GM23338 (cell line): ENCODE results near the gene MEI1.
"Not testable (repeated sequence)": the region's sequence is repeated elsewhere in the genome, so short reads cannot be mapped to it uniquely, and the experiment has no call there.

Experiments
- CREB1 ChIP-seq: fragments of 250-450 bp; sonication (Bioruptor Pico); IDR thresholded peaks from 2 replicates; pipeline ENCODE4 v1.5.0; 2020; ENCODE audit warnings: low read depth, mild to moderate bottlenecking, moderate library complexity
- EZH2 ChIP-seq: fragments of 200-600 bp; sonication (generic); IDR thresholded peaks from one replicate; pipeline ENCODE4 v1.8.0; 2017; ENCODE audit warnings: antibody characterized with exemption, mild to moderate bottlenecking, low read depth; ENCODE audit not compliant: unreplicated experiment
- EZH2phosphoT487 ChIP-seq: fragments of 200-600 bp; sonication (generic); IDR thresholded peaks from one replicate; pipeline ENCODE4 v1.8.1; 2018; ENCODE audit warnings: antibody characterized with exemption; ENCODE audit not compliant: unreplicated experiment
- JUNB ChIP-seq: IDR thresholded peaks from one replicate; pipeline ENCODE4 v1.6.1; 2016; ENCODE audit warnings: antibody characterized with exemption; ENCODE audit not compliant: unreplicated experiment
- POLR2AphosphoS5 ChIP-seq: IDR thresholded peaks from 2 replicates; pipeline ENCODE4 v1.6.1; 2016; ENCODE audit warnings: antibody characterized with exemption, low read depth
- REST ChIP-seq: IDR thresholded peaks from one replicate; pipeline ENCODE4 v1.6.1; 2018; ENCODE audit warnings: antibody characterized with exemption; ENCODE audit not compliant: unreplicated experiment
- STAT1 ChIP-seq: IDR thresholded peaks from one replicate; pipeline ENCODE4 v1.6.1; 2016; ENCODE audit warnings: antibody characterized with exemption; ENCODE audit not compliant: unreplicated experiment
- ZNF114 ChIP-seq: fragments of 250-450 bp; sonication (Bioruptor Pico); IDR thresholded peaks from 2 replicates; pipeline ENCODE4 v1.5.0; 2020; ENCODE audit warnings: mild to moderate bottlenecking, moderate library complexity
- ZNF331 ChIP-seq: fragments of 250-450 bp; sonication (Bioruptor Pico); IDR thresholded peaks from 2 replicates; pipeline ENCODE4 v1.5.0; 2020; ENCODE audit warnings: low read depth, mild to moderate bottlenecking, moderate library complexity
- TF ChIP-seq, protein P1 (sequence below), 2 experiments: fragments of 200-600 bp in 1 of 2; sonication (generic) in 1 of 2; conservative IDR thresholded peaks; 2 replicates each; pipeline versions ENCODE4 v1.5.1 to v1.6.1; 2016 to 2017; ENCODE audit warnings: antibody characterized with exemption in 2 of 2, low read depth in 2 of 2, mild to moderate bottlenecking in 2 of 2, moderate library complexity in 1 of 2
- TF ChIP-seq, protein P2 (sequence below): IDR thresholded peaks from 2 replicates; pipeline ENCODE4 v1.6.1; 2016; ENCODE audit warnings: antibody characterized with exemption

- TF ChIP-seq EZH2; POLR2AphosphoS5; EZH2phosphoT487; REST; JUNB; STAT1; ZNF114 (CRISPR knock-in tag); CREB1 (CRISPR knock-in tag); ZNF331 (CRISPR knock-in tag): not testable (repeated sequence)
- TF ChIP-seq, protein P1, sequence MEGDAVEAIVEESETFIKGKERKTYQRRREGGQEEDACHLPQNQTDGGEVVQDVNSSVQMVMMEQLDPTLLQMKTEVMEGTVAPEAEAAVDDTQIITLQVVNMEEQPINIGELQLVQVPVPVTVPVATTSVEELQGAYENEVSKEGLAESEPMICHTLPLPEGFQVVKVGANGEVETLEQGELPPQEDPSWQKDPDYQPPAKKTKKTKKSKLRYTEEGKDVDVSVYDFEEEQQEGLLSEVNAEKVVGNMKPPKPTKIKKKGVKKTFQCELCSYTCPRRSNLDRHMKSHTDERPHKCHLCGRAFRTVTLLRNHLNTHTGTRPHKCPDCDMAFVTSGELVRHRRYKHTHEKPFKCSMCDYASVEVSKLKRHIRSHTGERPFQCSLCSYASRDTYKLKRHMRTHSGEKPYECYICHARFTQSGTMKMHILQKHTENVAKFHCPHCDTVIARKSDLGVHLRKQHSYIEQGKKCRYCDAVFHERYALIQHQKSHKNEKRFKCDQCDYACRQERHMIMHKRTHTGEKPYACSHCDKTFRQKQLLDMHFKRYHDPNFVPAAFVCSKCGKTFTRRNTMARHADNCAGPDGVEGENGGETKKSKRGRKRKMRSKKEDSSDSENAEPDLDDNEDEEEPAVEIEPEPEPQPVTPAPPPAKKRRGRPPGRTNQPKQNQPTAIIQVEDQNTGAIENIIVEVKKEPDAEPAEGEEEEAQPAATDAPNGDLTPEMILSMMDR (conservative IDR thresholded peaks at IDR 0.05; ENCODE audit: low read depth in 2 of 2), result not testable (repeated sequence)
- TF ChIP-seq, protein P2, sequence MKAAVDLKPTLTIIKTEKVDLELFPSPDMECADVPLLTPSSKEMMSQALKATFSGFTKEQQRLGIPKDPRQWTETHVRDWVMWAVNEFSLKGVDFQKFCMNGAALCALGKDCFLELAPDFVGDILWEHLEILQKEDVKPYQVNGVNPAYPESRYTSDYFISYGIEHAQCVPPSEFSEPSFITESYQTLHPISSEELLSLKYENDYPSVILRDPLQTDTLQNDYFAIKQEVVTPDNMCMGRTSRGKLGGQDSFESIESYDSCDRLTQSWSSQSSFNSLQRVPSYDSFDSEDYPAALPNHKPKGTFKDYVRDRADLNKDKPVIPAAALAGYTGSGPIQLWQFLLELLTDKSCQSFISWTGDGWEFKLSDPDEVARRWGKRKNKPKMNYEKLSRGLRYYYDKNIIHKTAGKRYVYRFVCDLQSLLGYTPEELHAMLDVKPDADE, result not testable (repeated sequence)
Observed at GRCh38 chr22:41663594-41663993, 35.7 kb upstream of the MEI1 start.
